GM12891 (cell line): Measurements from ENCODE around the gene GAREM1.
"Not testable (repeated sequence)": the region's sequence is repeated elsewhere in the genome, so short reads cannot be mapped to it uniquely, and the experiment has no call there.

Experiments used
- DNase-seq: peaks from one replicate; pipeline ENCODE4 v3.0.0; 2011; ENCODE audit warnings: low spot score; ENCODE audit not compliant: insufficient read length
- FAIRE-seq: peaks from 2 replicates; lab custom pipeline; 2011; peaks lifted over from hg19 to GRCh38; lab: Jason Lieb, UNC
- PAX5 ChIP-seq: IDR thresholded peaks from 2 replicates; pipeline ENCODE4 v1.6.1; 2011; ENCODE audit warnings: low read length, moderate library complexity, mild to moderate bottlenecking; ENCODE audit not compliant: insufficient read depth, severe bottlenecking
- POLR2A ChIP-seq: IDR thresholded peaks from 2 replicates; pipeline ENCODE4 v1.6.1; 2011; ENCODE audit warnings: low read depth, low read length, control low read depth
- POLR2AphosphoS5 ChIP-seq: IDR thresholded peaks from 2 replicates; pipeline ENCODE4 v1.6.1; 2011; ENCODE audit warnings: low read depth, low read length, control low read depth
- POU2F2 ChIP-seq: IDR thresholded peaks from 2 replicates; pipeline ENCODE4 v1.6.1; 2011; ENCODE audit warnings: low read depth, mild to moderate bottlenecking, control low read depth, low read length, moderate library complexity
- SPI1 ChIP-seq: IDR thresholded peaks from 2 replicates; pipeline ENCODE4 v1.6.1; 2011; ENCODE audit warnings: low read depth, low read length, control low read depth
- TAF1 ChIP-seq: IDR thresholded peaks from 2 replicates; pipeline ENCODE4 v1.6.1; 2011; ENCODE audit warnings: low read depth, low read length, control low read depth

GAREM1 gene

DNA sequence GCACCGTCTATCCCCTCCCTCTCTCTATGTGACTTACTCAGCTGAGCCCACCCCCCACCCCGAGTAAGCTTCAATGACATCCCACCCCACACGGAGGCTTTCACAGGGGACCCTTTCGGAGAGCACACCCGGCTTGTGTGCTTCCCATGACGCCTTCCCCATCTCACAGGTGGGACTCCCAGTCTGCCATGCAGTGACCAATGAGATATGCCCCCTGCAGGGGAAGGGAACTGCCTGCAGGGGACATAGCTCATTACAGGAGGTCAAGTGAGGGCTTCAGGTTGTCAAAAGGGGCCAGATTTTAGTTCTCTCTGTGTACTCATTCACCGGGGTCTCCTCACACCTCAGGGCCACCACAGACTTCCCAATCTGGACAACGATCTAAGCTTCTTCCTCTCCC lies 112.6 kb downstream of the GAREM1 start:
- DNase-seq (no peak), FAIRE-seq (no peak)
- TF ChIP-seq POLR2AphosphoS5: no peak
- no peak for TF ChIP-seq PAX5
- no peak for TF ChIP-seq SPI1
- no peak for TF ChIP-seq TAF1
- TF ChIP-seq POU2F2: no peak
- no peak for TF ChIP-seq POLR2A

DNA sequence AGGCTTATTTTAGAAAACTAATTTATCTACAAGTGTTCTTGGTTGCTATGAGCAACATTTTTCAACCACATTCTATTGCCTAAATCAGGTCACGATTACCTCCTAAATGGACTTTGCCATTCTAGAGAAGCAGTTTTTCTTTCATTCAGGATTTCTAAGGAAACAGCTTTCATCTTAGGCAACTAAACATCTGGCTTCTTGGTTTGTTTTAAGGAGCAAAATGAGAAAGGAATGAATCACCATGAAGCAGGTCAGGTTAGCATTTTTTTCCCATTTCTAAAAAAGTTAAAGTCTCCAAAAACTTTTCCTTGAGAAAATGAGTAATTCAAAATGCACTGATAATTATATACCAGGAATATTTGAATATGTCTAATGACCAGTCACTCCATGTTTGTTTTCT lies 114.8 kb downstream of the GAREM1 start:
- FAIRE-seq: no peak
- no peak for TF ChIP-seq PAX5
- TF ChIP-seq POLR2A: no peak
- no peak for TF ChIP-seq POU2F2
- TF ChIP-seq POLR2AphosphoS5: no peak
- no peak for TF ChIP-seq SPI1
- no peak for TF ChIP-seq TAF1
- no peak for DNase-seq

DNA sequence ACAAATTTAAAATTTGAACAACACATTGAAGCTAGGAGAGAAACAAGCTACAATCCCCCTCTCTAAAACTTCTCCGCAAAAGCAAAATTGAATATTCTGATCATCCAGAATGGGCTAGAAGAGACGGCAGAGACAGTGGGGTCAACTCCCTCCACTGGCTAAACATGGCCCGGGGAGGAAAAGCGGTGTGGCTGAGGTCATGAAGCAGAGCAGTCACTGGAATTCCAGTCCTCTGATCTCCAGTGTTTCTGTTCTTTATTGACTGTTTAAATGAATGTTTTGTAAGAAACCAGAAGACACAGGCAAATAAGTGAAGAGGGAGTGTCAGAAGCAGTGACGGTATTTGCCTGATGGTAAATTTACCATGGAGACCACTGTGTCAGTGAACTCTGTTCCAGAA lies 116.2 kb downstream of the GAREM1 start:
- DNase-seq: no peak
- no peak for TF ChIP-seq SPI1
- TF ChIP-seq POLR2A: no peak
- no peak for TF ChIP-seq POU2F2
- no peak for TF ChIP-seq PAX5
- TF ChIP-seq TAF1: no peak
- TF ChIP-seq POLR2AphosphoS5: no peak
- FAIRE-seq: no peak

GRCh38 chr18:32353257-32353656 lies 117.4 kb downstream of the GAREM1 start:
- DNase-seq (no peak), FAIRE-seq (no peak)
- TF ChIP-seq POU2F2 (no peak), TAF1 (no peak), PAX5 (no peak), POLR2AphosphoS5 (no peak), SPI1 (no peak), POLR2A (no peak)

DNA sequence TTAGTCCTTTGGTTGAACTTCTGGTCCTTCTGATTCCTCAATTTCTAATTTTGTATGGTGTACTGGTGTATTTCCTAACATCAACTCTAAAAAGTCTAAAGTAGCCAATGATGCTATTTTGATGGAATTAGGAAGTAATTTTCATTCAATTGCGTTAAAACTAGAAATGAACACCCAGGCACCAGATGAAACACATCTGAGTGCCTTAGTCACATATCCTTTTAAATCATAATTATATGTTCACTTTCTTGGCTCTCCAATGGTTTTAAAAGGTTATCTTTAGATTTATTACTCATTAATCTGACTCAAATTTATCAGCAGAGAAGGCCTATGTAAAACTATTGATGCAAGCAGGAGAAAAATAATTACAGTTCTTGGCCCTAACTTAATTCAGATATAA lies 119.7 kb downstream of the GAREM1 start:
- TF ChIP-seq POLR2AphosphoS5 (no peak), TAF1 (no peak), POLR2A (no peak), PAX5 (no peak), POU2F2 (no peak), SPI1 (no peak)
- DNase-seq: no peak
- no peak for FAIRE-seq

DNA sequence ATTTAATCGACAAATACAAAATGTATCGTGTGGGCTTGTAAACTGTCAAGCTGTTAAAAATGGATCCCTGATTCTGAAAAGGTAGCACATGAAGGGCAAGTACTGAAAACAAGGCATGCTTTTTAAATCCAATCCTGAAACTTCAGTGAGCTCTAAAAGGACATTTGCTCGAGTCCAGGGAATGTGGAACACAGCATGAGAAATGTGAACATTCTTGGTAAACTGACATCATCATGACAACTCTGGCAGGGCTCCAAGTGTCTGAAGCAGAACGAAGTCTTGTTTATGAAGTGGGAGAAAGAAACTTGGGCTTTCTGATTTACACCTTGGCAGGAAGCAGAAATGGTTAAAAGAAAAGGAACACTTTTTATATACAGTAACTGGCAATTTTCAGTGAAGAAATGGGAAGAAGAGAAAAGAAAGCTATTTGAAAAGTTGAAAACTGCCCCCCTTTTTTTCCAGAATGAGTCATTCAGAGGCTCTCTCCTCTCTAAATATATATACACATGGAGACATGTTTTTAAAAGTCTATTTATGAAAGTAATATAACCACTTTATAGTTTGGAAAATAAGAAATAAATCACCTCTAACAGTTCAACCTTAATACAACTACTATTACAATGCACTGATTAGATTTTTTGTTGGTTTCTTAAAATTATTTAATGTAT lies 120.8 kb downstream of the GAREM1 start:
- TF ChIP-seq POLR2A (no peak), PAX5 (no peak), SPI1 (no peak), TAF1 (no peak), POU2F2 (no peak), POLR2AphosphoS5 (no peak)
- DNase-seq (no peak), FAIRE-seq (no peak)

- TF ChIP-seq PAX5: no peak
- no peak for TF ChIP-seq SPI1
- TF ChIP-seq TAF1: no peak
- no peak for TF ChIP-seq POLR2A
- TF ChIP-seq POU2F2: no peak
- no peak for TF ChIP-seq POLR2AphosphoS5
- FAIRE-seq (no peak), DNase-seq (no peak)
Observed at GRCh38 chr18:32346671-32347070, 124.0 kb downstream of the GAREM1 start.

- no peak for TF ChIP-seq PAX5
- no peak for TF ChIP-seq POU2F2
- no peak for TF ChIP-seq SPI1
- TF ChIP-seq POLR2A: no peak
Observed at GRCh38 chr18:32343634-32344033, 127.0 kb downstream of the GAREM1 start.

GRCh38 chr18:32341112-32341511 lies 129.6 kb downstream of the GAREM1 start:
- DNase-seq, FAIRE-seq: not testable (repeated sequence)

More at GRCh38 chr18:32343634-32344033, 127.0 kb downstream of the GAREM1 start:
- FAIRE-seq: no peak
- DNase-seq: no peak

DNA sequence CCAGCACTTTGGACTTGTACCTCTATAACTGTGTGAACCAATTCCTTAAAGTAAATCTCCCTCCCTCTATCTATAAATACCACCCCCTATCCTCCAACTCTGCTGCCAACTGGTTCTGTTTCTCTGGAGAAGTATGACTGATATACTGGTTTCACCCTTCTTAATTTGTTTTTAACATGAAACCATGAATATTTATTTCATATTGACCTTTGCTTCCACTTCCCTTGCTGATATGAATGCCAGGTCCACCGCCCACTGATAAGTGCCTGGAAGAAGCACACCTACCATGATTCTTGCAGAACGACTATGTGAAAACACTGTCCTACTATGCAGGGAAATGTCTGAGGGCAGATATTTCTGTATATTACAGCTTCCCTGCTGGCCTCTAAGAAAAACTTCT lies 131.6 kb downstream of the GAREM1 start:
- no peak for FAIRE-seq
- TF ChIP-seq POU2F2: no peak
- no peak for TF ChIP-seq SPI1
- TF ChIP-seq POLR2AphosphoS5: no peak
- no peak for TF ChIP-seq POLR2A
- TF ChIP-seq TAF1: no peak
- no peak for TF ChIP-seq PAX5

More for the DNA sequence above, 131.6 kb downstream of the GAREM1 start:
- no peak for DNase-seq
